Liver (tissue), 9 donors: ENCODE results near the gene PCSK1N. TPM values are rescaled to one million over a fixed set of nuclear protein-coding genes. Genes with fewer than 3 reads are reported as not detected.

Source experiments
- DNase-seq: peaks from one replicate; pipeline ENCODE4 v3.0.0-alpha.2; 2017; ENCODE audit warnings: low spot score
- H3K27ac ChIP-seq, 2 donors: one replicate each; pipeline ENCODE4 v1.7.0; 2013; ENCODE audit warnings: inconsistent platforms in 2 of 2, low read length in 2 of 2, control low read depth in 1 of 2, low read depth in 1 of 2, mild to moderate bottlenecking in 1 of 2
- H3K27me3 ChIP-seq, 4 donors: one replicate each; pipeline versions ENCODE4 v1.6.1 to v1.7.0; 2013; ENCODE audit warnings: low read length in 3 of 4, inconsistent platforms in 1 of 4, mild to moderate bottlenecking in 1 of 4, moderate library complexity in 1 of 4; ENCODE audit not compliant: control insufficient read depth in 4 of 4, insufficient read depth in 4 of 4
- H3K36me3 ChIP-seq, 4 donors: one replicate each; pipeline versions ENCODE4 v1.6.1 to v1.7.0; 2013; ENCODE audit warnings: low read length in 3 of 4, mild to moderate bottlenecking in 3 of 4, low read depth in 1 of 4, moderate library complexity in 1 of 4; ENCODE audit not compliant: control insufficient read depth in 4 of 4, insufficient read depth in 3 of 4
- H3K4me1 ChIP-seq, 4 donors: one replicate each; pipeline versions ENCODE4 v1.6.1 to v1.7.0; 2013; ENCODE audit warnings: low read length in 3 of 4, mild to moderate bottlenecking in 3 of 4, moderate library complexity in 1 of 4; ENCODE audit not compliant: control insufficient read depth in 4 of 4, insufficient read depth in 4 of 4
- H3K4me3 ChIP-seq, 3 donors: one replicate each; pipeline versions ENCODE4 v1.6.1 to v1.7.0; 2013; ENCODE audit warnings: low read length in 3 of 3, control low read depth in 1 of 3, low read depth in 1 of 3, mild to moderate bottlenecking in 1 of 3
- H3K9ac ChIP-seq, 2 donors: one replicate each; pipeline ENCODE4 v1.7.0; 2013; ENCODE audit warnings: low read length in 2 of 2, mild to moderate bottlenecking in 2 of 2, moderate library complexity in 2 of 2, control low read depth in 1 of 2, low read depth in 1 of 2
- H3K9me3 ChIP-seq, 4 donors: one replicate each; pipeline versions ENCODE4 v1.6.1 to v1.7.0; 2013; ENCODE audit warnings: low read length in 3 of 4; ENCODE audit not compliant: control insufficient read depth in 4 of 4
- EGR1 ChIP-seq, 2 donors: IDR thresholded peaks; 2 replicates each; pipeline ENCODE4 v1.6.1; 2016 to 2018; ENCODE audit warnings: antibody characterized with exemption in 2 of 2, low read depth in 2 of 2
- FOXA1 ChIP-seq: IDR thresholded peaks from 2 replicates; pipeline ENCODE4 v1.6.1; 2016; ENCODE audit warnings: antibody characterized with exemption
- FOXA2 ChIP-seq: IDR thresholded peaks from 2 replicates; pipeline ENCODE4 v1.6.1; 2016; ENCODE audit warnings: antibody characterized with exemption
- GABPA ChIP-seq, 2 donors: IDR thresholded peaks in 1 of 2; conservative IDR thresholded peaks in 1 of 2; 2 replicates each; pipeline ENCODE4 v1.6.1; 2016; ENCODE audit warnings: antibody characterized with exemption in 2 of 2, mild to moderate bottlenecking in 1 of 2, moderate library complexity in 1 of 2
- HNF4A ChIP-seq, 2 donors: conservative IDR thresholded peaks; 2 replicates each; pipeline ENCODE4 v1.6.1; 2016; ENCODE audit warnings: antibody characterized with exemption in 2 of 2, mild to moderate bottlenecking in 2 of 2
- HNF4G ChIP-seq: IDR thresholded peaks from 2 replicates; pipeline ENCODE4 v1.6.1; 2016; ENCODE audit warnings: antibody characterized with exemption
- JUND ChIP-seq, 2 donors: IDR thresholded peaks; 2 replicates each; pipeline ENCODE4 v1.6.1; 2016; ENCODE audit warnings: antibody characterized with exemption in 2 of 2
- NR2F2 ChIP-seq: IDR thresholded peaks from 2 replicates; pipeline ENCODE4 v1.6.1; 2016; ENCODE audit warnings: antibody characterized with exemption
- RAD21 ChIP-seq, 2 donors: IDR thresholded peaks; 2 replicates each; pipeline ENCODE4 v1.6.1; 2016; ENCODE audit warnings: antibody characterized with exemption in 2 of 2, mild to moderate bottlenecking in 2 of 2
- RXRA ChIP-seq, 2 donors: IDR thresholded peaks; 2 replicates each; pipeline ENCODE4 v1.6.1; 2017 to 2018; ENCODE audit warnings: antibody characterized with exemption in 2 of 2, mild to moderate bottlenecking in 1 of 2
- SP1 ChIP-seq: IDR thresholded peaks from 2 replicates; pipeline ENCODE4 v1.6.1; 2018; ENCODE audit warnings: antibody characterized with exemption, mild to moderate bottlenecking
- TAF1 ChIP-seq: conservative IDR thresholded peaks from 2 replicates; pipeline ENCODE4 v1.6.1; 2016; ENCODE audit warnings: antibody characterized with exemption, mild to moderate bottlenecking
- YY1 ChIP-seq: IDR thresholded peaks from 2 replicates; pipeline ENCODE4 v1.6.1; 2016; ENCODE audit warnings: antibody characterized with exemption, mild to moderate bottlenecking
- WGBS: extraction: QIAGEN DNeasy Blood & Tissue Kit; methylation state at CpG from one replicate; pipeline ENCODE4 v1.1.7; 2013; 5-methylcytosine and 5-hydroxymethylcytosine counted together
- polyA plus RNA-seq, 2 donors: library from polyadenylated mRNA; stranded (reverse) in 1 of 2; unstranded in 1 of 2; fragments of 200-250 nt in 1 of 2; fragments of >200 nt in 1 of 2; fragmentation: Nextera tagmentation in 1 of 2; extraction: Ambion mirVana in 1 of 2; gene quantifications; one replicate each; pipeline versions ENCODE4 v1.2.1 to v1.2.3, GENCODE V29; 2013 to 2015
- total RNA-seq, 2 donors: library from RNA; depleted of rRNA; stranded (reverse); fragments of >200 nt; gene quantifications; one replicate each; pipeline ENCODE4 v1.2.3, GENCODE V29; 2014
- TF ChIP-seq, protein P1 (sequence below): IDR thresholded peaks from 2 replicates; pipeline ENCODE4 v1.6.1; 2016; ENCODE audit warnings: antibody characterized with exemption
- TF ChIP-seq, protein P2 (sequence below): IDR thresholded peaks from 2 replicates; pipeline ENCODE4 v1.6.1; 2016; ENCODE audit warnings: antibody characterized with exemption
- TF ChIP-seq, protein P3 (sequence below): IDR thresholded peaks from 2 replicates; pipeline ENCODE4 v1.6.1; 2016; ENCODE audit warnings: antibody characterized with exemption
- TF ChIP-seq, protein P4 (sequence below): fragments of 150-350 bp; IDR thresholded peaks from 2 replicates; pipeline ENCODE4 v1.5.1; 2017; ENCODE audit warnings: improper control_type of control experiment, low read depth, low read length; ENCODE audit not compliant: missing input control
- TF ChIP-seq, protein P5 (sequence below): IDR thresholded peaks from 2 replicates; pipeline ENCODE4 v1.6.1; 2016; ENCODE audit warnings: antibody characterized with exemption, mild to moderate bottlenecking
- donor health status: healthy.
- donor health status: healthy.
- donor health status: healthy.
- donor health status: healthy.
- donor health status: healthy.

Gene PCSK1N
- total and polyA plus RNA-seq, 4 donors, result 0.05 to 5.4 (median 0.92) TPM

DNA sequence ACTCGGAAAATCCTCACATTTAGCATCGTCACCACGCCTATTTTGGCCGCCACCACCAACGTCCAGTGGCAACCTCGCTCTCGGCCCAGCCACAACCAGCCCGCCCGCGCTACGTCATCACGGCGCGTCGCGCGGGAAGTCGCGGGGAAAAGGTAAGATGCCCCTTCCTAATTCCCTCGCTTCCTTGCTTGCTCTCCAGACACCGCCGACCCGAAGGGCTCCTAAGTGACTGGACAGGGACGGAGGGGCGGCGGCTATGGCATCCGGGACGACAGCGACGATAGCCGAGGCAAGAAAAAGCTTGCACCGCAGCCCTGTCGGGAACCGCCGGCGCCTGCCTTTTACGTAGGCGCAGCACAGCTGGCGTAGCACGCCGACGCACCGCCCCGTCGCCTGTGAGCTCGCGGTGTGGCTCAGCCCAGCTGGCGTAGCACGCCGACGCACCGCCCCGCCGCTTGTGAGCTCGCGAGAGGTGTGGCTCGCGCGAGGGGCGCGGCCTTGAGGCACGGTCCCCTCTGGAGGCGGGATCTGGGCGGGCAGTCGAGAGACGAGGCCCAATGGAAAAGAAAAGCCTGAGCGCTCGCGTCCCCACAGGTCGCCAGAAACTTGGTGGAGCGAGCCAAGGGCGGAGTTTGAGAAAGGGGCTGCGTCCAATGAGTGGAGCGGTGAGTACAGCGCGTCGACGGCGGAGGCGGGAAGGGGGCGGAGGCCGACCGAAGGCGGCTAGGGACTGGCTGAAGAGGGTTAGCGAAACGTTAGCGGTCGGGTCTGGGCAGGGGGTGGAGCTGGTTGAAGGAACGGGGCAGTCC, 33.9 kb downstream of the PCSK1N start, which contains the start of gene HDAC6:
HDAC6 (plus strand) TSS at position 788 of the 809 bp plus-strand sequence. CDS start 626 bp downstream, outside the sequence.
- H3K9ac ChIP-seq, result peak within 1 kb of the TSS in 1 of 2 donors; percentile 96
- under 1% methylated on average over 89 of the region's 89 CpGs for WGBS
- H3K4me1 ChIP-seq, result peaks cover 2 to 14% (median 5%) of the 10 kb centered on the region in 4 donors
- TF ChIP-seq, protein P1, sequence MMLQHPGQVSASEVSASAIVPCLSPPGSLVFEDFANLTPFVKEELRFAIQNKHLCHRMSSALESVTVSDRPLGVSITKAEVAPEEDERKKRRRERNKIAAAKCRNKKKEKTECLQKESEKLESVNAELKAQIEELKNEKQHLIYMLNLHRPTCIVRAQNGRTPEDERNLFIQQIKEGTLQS, result no peak
- TF ChIP-seq, protein P2, sequence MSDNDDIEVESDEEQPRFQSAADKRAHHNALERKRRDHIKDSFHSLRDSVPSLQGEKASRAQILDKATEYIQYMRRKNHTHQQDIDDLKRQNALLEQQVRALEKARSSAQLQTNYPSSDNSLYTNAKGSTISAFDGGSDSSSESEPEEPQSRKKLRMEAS, result no peak
- TF ChIP-seq, protein P3, sequence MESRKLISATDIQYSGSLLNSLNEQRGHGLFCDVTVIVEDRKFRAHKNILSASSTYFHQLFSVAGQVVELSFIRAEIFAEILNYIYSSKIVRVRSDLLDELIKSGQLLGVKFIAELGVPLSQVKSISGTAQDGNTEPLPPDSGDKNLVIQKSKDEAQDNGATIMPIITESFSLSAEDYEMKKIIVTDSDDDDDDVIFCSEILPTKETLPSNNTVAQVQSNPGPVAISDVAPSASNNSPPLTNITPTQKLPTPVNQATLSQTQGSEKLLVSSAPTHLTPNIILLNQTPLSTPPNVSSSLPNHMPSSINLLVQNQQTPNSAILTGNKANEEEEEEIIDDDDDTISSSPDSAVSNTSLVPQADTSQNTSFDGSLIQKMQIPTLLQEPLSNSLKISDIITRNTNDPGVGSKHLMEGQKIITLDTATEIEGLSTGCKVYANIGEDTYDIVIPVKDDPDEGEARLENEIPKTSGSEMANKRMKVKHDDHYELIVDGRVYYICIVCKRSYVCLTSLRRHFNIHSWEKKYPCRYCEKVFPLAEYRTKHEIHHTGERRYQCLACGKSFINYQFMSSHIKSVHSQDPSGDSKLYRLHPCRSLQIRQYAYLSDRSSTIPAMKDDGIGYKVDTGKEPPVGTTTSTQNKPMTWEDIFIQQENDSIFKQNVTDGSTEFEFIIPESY, result peak; percentile 98
- TF ChIP-seq RAD21 (IDR thresholded peaks at IDR 0.05) (no peak), RXRA (IDR thresholded peaks at IDR 0.05) (no peak), FOXA2 (no peak), YY1 (no peak), SP1 (peak; percentile 82), EGR1 (IDR thresholded peaks at IDR 0.05; ENCODE audit: low read depth in 2 of 2) (no peak), TAF1 (peak; percentile 58), HNF4A (conservative IDR thresholded peaks at IDR 0.05) (no peak), FOXA1 (peak; percentile 24), NR2F2 (no peak), JUND (IDR thresholded peaks at IDR 0.05) (no peak), GABPA (IDR thresholded peaks at IDR 0.05 in 1 of 2, conservative IDR thresholded peaks at IDR 0.05 in 1 of 2) (no peak), HNF4G (no peak)
- TF ChIP-seq, protein P4, sequence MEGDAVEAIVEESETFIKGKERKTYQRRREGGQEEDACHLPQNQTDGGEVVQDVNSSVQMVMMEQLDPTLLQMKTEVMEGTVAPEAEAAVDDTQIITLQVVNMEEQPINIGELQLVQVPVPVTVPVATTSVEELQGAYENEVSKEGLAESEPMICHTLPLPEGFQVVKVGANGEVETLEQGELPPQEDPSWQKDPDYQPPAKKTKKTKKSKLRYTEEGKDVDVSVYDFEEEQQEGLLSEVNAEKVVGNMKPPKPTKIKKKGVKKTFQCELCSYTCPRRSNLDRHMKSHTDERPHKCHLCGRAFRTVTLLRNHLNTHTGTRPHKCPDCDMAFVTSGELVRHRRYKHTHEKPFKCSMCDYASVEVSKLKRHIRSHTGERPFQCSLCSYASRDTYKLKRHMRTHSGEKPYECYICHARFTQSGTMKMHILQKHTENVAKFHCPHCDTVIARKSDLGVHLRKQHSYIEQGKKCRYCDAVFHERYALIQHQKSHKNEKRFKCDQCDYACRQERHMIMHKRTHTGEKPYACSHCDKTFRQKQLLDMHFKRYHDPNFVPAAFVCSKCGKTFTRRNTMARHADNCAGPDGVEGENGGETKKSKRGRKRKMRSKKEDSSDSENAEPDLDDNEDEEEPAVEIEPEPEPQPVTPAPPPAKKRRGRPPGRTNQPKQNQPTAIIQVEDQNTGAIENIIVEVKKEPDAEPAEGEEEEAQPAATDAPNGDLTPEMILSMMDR, result no peak
- TF ChIP-seq, protein P5, sequence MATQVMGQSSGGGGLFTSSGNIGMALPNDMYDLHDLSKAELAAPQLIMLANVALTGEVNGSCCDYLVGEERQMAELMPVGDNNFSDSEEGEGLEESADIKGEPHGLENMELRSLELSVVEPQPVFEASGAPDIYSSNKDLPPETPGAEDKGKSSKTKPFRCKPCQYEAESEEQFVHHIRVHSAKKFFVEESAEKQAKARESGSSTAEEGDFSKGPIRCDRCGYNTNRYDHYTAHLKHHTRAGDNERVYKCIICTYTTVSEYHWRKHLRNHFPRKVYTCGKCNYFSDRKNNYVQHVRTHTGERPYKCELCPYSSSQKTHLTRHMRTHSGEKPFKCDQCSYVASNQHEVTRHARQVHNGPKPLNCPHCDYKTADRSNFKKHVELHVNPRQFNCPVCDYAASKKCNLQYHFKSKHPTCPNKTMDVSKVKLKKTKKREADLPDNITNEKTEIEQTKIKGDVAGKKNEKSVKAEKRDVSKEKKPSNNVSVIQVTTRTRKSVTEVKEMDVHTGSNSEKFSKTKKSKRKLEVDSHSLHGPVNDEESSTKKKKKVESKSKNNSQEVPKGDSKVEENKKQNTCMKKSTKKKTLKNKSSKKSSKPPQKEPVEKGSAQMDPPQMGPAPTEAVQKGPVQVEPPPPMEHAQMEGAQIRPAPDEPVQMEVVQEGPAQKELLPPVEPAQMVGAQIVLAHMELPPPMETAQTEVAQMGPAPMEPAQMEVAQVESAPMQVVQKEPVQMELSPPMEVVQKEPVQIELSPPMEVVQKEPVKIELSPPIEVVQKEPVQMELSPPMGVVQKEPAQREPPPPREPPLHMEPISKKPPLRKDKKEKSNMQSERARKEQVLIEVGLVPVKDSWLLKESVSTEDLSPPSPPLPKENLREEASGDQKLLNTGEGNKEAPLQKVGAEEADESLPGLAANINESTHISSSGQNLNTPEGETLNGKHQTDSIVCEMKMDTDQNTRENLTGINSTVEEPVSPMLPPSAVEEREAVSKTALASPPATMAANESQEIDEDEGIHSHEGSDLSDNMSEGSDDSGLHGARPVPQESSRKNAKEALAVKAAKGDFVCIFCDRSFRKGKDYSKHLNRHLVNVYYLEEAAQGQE, result peak; percentile 30
- H3K27me3 ChIP-seq, result no peaks in the 10 kb centered on the region
- peak; percentile 91 for DNase-seq
- H3K4me3 ChIP-seq, result peak within 1 kb of the TSS; percentile 62 to 74 (median 64)
- no peaks in the 10 kb centered on the region for H3K9me3 ChIP-seq
- peaks cover 0 to 7% (median 3%) of the 10 kb centered on the region in 4 donors for H3K36me3 ChIP-seq
- peak within 1 kb of the TSS; percentile 95 to 96 for H3K27ac ChIP-seq
